Esophagus muscularis mucosa (tissue), 4 donors: Measurements from ENCODE around the gene LAMTOR5.

Experiments used
- EP300 ChIP-seq: sonication (generic); formaldehyde crosslinking; IDR thresholded peaks from one replicate; pipeline ENCODE4 v1.6.1; 2017; ENCODE audit warnings: antibody characterized with exemption
- POLR2AphosphoS5 ChIP-seq, 2 donors: sonication (generic); formaldehyde crosslinking; IDR thresholded peaks; one replicate each; pipeline ENCODE4 v1.6.1; 2017; ENCODE audit warnings: antibody characterized with exemption in 2 of 2
- TF ChIP-seq, protein P1 (sequence below), 3 experiments: fragments of 200-600 bp in 2 of 3; fragments of 450-650 bp in 1 of 3; sonication (generic) in 2 of 3; IDR thresholded peaks; one replicate each; pipeline ENCODE4 v1.5.1; 2017 to 2019; ENCODE audit warnings: antibody characterized with exemption in 3 of 3, mild to moderate bottlenecking in 2 of 3, moderate library complexity in 1 of 3

DNA sequence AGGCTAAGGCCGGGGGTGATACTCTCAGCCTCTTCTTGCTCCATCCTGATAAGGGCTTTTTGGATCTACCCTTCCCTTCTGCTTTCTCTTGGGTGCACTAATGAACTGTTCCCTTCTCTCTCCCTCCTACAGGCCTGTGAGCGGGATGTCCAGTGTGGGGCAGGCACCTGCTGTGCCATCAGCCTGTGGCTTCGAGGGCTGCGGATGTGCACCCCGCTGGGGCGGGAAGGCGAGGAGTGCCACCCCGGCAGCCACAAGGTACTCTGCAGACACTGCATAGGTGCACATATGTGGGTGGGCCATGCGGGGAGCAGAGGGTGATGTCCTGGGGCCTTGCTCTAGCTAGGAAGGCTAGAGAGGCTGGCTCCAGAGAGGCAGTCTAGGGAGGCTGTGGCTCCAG is 46.3 kb upstream of the LAMTOR5 start:
- TF ChIP-seq EP300 (no peak), POLR2AphosphoS5 (IDR thresholded peaks at IDR 0.05) (no peak)
- TF ChIP-seq, protein P1, sequence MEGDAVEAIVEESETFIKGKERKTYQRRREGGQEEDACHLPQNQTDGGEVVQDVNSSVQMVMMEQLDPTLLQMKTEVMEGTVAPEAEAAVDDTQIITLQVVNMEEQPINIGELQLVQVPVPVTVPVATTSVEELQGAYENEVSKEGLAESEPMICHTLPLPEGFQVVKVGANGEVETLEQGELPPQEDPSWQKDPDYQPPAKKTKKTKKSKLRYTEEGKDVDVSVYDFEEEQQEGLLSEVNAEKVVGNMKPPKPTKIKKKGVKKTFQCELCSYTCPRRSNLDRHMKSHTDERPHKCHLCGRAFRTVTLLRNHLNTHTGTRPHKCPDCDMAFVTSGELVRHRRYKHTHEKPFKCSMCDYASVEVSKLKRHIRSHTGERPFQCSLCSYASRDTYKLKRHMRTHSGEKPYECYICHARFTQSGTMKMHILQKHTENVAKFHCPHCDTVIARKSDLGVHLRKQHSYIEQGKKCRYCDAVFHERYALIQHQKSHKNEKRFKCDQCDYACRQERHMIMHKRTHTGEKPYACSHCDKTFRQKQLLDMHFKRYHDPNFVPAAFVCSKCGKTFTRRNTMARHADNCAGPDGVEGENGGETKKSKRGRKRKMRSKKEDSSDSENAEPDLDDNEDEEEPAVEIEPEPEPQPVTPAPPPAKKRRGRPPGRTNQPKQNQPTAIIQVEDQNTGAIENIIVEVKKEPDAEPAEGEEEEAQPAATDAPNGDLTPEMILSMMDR (IDR thresholded peaks at IDR 0.05) = no peak
